DND-41 (cell line): ENCODE data around the gene LMF2.

Experiments
- CTCF ChIP-seq: IDR thresholded peaks from 2 replicates; pipeline ENCODE4 v1.5.1; 2012; ENCODE audit warnings: borderline replicate concordance, low read length, moderate library complexity, mild to moderate bottlenecking; ENCODE audit not compliant: poor library complexity, severe bottlenecking; ENCODE audit errors: extremely low read depth
- EZH2 ChIP-seq: IDR thresholded peaks from 3 replicates; pipeline ENCODE4 v1.6.1; 2012; ENCODE audit warnings: borderline replicate concordance, low read depth, mild to moderate bottlenecking, moderate library complexity, low read length, inconsistent platforms; ENCODE audit not compliant: severe bottlenecking

GRCh38 chr22:50490531-50491308 lies 16.8 kb downstream of the LMF2 start:
- TF ChIP-seq CTCF (no peak), EZH2 (no peak)
